ENCODE data around the gene PRKN.

PRKN gene

DNA sequence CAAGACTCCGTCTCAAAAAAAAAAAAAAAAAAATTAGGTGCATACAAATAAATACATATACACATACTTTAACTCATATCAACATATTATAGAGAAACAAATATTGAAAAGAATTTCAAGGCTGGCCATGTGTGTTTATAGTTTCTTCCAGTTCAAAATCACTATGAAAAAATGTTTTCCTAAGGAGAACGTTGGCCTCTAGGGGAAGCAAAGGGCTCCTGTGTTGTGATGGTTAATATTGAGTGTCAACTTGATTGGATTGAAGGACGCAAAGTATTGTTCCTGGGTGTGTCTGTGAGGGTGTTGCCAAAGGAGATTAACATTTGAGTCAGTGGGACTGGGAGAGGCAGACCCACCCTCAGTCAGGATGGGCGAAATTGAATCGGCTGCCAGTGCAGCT, 1271.7 kb downstream of the PRKN start:
- no peak for DNase-seq

DNA sequence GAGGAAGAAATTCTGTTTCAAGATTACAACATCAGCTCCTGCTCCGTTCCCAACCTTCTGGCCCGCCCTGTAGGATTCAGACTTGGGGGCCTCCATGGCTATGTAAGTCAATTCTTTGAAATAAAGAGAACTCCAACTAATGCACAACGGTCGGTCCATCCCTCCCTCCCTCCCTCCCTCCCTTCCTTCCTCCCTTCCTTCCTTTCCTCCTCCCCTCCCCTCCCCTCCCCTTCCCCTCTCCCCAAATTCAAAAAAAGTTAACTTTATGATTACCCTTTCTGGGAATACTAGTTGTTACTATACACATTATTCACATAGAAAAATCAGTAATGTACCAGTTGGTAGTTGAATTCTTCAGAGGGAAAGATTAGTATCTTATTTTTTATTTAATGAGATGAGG, 1274.0 kb downstream of the PRKN start:
- no peak for DNase-seq

DNA sequence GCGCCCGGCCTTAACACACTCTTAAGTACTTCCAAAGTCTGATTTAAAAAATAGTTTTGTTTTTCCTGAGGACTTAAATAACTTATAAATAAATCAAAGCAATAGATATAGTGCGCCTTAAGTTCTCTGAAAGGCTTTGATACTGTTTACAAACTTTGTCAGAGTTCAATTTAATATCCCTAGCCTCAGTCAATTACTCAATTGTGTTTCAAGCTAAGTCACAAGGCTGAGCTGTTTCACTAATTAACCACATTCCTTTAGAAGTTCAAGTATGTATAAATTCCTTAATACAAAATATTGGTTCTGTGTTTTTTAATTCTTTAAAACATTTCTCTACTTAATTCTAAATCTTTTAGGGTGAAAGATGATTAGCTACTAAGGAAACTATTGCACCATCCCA, 1275.3 kb downstream of the PRKN start:
- DNase-seq: no peak

DNA sequence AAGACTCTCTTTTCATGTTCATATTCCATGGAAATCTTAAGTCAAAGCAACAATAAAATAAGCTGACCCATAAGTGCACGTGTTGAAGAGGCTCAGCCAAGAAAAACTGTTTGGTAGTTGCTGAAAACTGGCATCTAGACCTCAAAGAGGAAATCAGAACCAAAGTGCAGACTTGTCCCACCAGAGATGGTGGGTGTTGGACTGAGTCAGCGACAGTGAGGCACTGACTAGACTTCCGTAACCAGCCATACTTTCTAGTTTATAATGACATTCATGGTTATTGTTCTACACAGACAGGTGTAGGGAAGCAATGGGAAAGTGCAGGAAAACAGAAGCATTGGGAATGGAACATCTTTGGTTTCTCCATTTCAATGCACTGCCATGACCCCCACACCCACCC, 1278.0 kb downstream of the PRKN start:
- no peak for DNase-seq

DNA sequence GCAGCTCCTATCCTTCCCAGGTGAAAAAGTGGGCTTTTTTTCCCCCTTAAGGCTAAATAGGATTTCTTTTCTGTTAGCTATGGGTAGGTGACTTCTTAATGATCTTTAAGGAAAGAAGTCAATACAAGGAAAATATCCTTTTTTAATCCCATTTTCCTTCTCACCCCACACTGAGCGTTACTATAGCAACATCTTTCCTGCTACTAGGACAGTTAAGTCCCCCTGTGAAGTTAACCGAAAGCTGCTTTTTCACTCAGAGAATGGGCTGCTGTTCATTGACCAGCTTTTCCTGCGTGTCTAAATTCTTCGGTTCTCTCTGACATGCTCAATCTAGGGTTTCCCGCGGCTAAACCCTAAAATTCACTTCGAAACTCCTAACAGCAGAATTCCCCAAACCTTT, 1280.6 kb downstream of the PRKN start:
- no peak for DNase-seq

DNA sequence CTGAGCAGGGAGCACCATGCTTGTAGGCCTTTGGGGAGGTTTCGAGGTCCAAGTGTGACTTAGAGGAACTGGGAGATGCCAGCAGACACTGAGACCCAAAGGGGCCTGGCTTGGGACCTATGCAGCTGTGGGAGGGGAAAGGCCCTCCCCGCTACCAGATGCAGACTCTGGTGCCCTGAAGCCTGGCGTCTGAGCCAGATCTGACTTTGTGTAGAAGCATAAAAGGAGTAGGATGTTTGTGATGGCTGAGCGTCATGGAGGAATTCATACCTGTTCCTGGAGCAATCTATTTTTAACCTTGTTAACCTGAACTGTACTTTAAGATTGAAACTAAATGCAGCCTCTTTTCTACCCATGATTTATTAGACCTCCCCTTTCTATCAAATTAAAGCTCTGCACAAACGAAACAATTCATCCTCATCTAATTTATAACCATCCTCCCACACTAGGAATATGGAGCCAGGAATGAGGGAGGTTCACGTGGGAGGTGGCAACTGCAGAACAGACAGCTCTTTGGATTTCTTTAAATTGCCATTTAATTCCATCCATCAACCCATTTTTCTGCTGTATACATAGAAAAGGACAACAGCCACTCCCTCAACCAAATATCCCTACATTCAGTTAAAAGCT, 1281.2 kb downstream of the PRKN start:
- no peak for DNase-seq

DNA sequence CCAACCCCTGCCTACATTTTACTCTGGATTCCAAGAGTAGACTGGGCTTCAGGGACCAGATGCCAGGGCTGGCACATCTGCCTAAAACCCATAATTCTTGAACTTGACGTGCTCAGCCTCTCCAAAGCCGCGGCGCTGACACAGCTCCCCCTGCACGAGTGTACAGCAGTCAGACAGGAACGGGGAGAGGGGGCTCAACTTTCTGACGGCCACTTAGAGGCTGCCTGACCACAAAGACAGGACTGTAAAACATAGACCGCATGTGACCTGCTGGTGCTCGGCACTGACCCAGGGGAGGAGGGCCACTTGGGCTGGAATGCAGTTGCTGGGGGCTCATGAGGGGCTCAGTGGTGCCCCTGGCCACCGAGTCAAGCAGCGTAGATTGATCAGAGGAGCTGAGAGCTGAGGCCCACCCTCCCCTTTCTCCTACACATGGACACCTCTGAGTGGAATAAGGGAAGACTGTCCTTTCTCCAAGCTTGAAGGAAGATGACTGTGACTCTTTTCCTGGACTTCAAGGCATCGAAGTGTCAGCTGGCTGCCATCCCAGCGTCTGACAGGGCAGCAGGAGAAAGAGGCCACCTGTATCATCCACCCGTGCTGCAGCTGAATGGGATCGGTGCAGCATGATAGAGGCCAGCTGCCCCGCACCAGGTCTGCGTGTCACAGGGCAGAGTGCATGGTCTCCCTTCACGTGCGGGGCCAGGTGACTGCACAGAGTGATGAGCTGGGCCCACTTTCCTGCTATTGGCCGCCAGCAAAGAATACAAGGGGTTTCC, 1282.4 kb downstream of the PRKN start:
- DNase-seq: no peak

DNA sequence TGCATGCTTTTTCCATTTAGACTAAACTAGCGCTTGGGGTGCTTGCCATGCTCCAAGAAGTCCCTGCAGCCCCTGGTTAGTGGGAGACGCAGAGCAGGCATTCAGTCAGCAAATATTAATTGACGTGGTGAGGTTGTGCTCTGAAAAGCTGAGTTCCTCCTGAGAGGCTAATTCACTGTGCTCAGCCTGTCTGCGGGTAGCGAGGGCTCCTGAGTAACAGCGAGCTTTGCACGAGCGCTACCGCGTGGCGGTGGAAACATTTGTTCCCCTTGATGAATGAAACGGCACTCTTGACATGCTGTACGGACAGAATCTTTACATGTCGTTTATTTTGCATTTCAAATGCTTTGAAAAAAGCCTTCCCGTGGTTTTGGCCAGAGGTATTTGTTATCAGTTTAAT, 1283.1 kb downstream of the PRKN start:
- peak; percentile 74 for DNase-seq

DNA sequence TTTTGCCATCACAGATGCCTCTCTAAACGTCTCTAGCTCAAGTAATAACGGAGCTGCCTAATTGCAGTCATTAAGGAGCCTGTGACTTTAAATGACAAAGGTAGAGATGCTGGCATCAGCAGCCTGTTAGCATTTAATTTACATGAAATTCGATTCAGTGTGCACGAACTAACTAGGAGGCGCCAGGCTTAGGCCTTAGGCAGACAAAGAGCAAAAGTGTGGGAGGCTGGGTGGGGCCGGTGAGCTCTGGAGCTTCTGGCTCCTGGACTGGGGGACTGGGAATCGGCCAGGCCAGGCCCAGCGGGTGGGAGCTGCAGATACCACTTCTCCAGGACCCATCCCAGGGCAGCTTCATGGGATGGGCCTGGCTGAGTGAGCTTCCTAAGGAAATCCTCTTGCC, 1283.7 kb downstream of the PRKN start:
- peak; percentile 96 for DNase-seq

DNA sequence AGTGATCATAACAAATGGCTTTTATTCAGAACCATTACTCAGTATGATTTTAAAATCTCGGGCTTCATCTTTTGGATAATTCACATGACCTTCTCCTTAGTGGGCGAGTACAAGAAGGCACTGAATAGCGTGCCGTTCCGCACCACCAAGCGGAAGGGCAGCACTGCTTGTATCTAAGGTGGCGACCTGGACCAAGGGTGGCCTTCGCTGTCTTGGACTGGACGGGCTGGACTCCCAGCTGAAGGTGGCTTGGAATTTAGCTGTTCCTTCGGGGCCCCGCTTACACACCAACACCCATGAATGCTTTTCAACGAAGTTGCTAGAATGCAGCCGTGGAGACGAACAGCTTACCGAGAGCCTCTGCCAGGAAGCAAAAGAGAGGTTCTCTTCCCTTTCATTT, 1285.1 kb downstream of the PRKN start:
- DNase-seq: no peak

DNA sequence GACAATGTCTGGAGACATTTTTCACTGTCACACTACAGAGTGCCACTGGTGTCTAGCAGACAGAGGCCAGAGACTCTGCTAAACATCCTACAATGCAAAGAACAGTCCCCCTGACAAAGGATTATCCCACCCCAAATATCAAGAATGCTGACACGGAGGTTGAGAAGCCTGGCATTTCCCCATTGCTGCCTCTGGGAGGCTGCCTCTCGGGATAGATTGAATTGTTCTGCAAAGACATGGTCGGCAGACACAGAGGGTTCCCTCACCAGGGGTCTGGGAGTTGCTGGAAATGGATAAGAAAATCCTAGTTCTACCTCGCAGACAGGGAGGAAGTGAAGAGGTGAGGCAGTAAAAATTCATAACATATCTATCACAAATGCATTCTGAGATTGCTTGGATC, 1287.3 kb downstream of the PRKN start:
- no peak for DNase-seq

DNA sequence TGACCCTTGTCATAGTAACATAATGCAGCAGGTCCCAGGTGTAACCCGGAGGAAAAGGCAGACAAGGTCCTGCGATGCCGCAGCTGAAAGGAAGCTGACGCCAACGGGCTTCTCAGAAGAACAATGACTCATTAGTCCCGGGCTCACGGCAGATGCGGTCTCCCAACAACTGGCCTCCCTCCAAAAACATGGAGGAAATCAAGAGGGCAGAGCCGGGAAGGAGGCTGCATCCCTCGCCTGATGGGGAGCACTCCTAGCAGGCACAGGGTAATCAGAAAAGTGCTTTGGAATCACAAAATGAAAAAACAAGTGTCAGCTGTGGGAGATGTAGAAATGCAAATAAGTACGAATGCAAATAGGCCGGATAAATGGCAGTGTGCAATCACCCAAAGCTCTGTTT, 1288.5 kb downstream of the PRKN start:
- DNase-seq: peak; percentile 79

DNA sequence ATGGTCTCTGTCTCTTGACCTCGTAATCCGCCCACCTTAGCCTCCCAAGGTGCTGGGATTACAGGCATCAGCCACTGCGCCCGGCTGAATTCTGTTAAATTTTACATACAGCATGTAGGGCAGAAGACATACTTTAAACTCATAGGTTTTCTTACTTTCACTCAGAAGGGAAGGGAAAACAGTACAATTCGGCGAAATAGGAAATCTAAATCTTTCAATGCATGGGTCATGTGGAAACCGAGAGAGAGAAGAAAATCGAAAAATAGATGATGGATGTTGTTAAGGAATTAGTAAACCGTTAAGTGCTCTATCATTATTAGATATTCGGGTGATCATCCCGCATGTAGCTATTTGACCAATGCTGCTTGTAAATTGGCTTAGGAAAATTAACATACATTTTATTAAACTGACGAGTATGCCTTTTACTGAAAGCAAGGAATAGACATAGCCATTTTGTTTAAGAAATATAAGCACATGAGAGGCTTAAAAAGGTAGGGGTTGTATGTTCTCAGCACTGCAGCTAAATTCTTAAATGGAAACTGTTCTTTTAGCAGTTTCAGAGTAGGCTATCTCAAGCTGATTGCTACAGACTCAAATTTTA, 1289.0 kb downstream of the PRKN start:
- no peak for DNase-seq

DNA sequence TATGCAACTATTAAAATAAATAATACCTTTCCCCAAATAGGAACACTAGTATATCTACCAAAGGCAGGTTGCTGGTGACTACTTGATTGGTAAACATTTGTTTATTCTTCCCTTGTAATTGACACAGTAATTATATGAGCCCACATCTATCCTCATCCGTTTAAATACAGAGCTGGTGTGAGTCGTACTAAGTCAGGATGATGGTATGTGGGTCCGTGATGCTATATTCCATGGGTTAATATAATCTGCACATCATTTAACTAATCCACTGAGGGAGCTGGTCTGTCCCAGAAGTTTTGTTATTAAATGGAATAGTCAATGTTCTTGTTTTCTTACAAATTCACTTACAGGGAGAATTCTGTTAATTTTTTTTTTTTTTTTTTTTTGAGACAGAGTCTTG, 1289.7 kb downstream of the PRKN start:
- no peak for DNase-seq

DNA sequence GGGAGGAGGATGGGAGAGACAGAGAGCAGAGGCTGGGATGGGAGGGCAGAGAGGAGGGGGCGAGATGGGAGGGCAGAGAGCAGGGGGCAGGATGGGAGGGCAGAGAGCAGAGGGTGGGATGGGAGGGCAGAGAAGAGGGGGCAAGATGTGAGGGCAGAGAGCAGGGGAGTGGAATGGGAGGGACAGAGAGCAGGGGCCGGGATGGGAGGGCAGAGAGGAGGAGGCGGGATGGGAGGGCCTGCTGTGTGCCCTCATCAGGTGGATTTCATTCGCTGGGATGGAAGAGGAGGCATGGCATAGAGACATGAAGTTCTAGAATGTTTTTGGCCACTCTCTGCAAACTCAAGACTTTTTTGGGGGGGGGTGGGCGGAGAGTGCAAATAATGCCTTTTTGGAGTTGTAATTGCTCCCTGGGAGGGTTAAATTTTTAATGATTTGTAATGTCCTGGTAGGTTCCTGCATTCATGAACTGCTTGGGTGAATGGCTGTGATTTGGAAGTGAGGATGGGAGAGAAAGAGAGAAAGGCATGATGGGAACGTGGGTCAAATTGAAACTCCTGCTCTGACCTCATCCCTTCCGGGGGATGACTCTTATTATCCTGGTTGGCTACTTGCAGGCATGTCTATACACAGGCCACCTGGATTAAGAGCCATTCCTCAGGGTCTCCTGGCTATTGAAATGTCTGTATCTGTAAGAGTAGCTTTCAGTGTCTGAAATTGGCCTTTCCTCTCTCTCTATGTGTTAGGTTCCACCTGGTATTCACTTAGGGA, 1291.3 kb downstream of the PRKN start:
- no peak for DNase-seq

DNA sequence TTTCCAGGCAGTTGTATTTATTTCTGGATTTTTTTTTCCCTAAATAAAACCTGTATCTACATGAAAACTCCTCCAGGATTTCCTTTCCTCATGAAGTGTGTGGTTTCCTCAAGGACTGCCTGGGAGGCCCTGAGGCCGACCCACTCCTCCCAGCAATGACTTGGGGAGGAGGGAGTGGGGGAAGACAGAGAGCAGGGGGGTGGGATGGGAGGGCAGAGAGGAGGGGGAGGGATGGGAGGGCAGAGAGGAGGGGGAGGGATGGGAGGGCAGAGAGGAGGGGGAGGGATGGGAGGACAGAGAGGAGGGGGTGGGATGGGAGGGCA, 1291.9 kb downstream of the PRKN start:
- DNase-seq: no peak

DNA sequence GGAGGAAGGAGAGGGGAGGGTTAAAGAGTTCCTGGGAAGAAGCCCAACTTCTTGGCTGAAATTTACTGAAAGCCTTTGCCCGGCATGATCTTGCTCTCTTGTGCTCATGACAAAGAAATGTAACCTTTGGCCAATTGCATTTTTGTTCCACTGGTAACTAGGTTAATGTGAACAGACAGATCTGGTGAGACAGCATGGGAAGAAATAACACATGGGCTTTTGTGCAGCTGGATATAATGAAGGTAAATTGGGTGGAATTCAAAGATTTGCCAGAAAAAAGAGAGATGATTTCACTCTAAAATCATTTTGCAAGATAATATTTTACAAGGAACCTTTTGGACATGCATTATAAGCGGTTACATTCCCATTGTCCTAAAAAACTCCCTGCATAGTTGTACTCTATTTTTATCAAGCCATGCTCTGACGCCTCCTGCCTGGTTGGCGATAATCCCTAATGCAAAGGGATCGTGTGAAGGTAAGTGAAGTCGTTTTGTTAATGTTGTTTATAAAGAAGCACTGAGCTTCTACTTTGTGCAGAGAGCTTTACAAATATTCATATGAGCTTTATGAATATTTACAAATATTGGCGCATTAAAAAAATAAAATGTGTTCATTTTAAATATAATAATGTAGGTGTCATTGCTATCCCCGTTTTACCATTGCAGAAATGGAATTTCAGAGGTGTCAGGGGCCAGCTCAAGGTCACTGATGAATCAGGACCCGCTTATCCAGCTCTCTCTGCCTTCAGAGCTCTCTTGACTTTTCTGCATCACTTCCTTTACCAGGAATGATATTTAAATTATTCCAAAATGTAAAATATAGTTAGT, 1292.4 kb downstream of the PRKN start:
- DNase-seq: no peak

DNA sequence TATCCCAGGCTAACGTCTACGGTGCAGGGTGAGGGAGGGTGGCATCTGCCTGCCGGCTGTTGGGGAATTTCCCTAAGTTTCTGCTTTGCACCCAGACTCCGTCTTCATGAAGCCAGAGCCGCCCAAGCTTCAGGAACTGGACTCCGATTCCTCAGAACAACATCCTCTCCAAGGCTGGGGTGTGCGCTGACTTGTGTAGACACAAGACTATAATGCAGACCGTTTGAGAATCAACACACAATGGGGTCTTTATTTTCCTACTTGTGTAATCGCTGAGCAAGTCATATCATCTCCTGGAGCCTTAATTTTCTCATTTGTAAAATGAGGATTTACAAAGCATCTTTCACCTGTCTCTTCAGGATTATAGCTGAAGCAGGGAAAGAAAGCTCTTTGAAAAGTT, 1293.2 kb downstream of the PRKN start:
- no peak for DNase-seq

DNA sequence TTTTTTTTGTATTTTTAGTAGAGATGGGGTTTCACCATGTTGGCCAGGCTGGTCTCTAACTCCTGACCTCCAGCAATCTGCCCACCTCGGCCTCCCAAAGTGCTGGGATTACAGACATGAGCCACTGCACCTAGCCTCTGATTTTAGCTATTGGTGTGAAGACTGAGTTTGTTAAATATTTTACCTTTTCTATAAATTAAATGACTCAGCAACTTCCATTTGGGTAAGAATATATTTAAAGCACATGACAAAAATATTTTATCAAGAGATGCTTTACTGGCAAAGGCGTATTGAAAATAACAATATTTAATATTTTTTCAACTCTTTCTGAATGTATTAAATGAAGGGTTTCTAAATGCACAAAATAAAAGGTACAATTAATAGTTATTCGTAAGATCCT, 1295.0 kb downstream of the PRKN start:
- no peak for DNase-seq

DNA sequence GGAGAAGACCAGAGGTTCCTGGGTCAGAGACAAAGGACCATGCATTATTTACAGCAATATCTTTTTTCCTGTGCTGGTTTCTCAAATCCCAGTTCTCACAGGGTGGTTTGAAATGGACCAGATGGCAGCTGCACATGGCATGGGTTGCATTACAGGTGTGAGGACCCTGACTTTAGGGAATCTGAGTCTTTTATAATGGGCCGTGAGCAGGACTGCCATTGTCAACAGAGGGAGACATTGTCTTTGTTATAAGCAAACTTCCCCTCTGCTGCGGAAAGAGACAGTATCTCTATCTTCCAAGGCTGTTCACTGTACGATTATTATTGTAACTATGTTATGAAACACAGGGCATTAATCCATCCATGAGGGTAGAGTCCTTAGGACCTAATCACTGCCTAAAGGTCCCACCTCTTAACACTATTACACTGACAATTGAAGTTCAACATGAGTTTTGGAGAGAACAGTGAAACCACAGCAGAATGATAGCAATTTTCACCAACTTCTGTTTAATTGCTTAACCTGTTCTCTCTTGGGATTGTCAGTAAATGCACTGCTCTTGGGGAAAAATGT, 1297.6 kb downstream of the PRKN start:
- DNase-seq: no peak

DNA sequence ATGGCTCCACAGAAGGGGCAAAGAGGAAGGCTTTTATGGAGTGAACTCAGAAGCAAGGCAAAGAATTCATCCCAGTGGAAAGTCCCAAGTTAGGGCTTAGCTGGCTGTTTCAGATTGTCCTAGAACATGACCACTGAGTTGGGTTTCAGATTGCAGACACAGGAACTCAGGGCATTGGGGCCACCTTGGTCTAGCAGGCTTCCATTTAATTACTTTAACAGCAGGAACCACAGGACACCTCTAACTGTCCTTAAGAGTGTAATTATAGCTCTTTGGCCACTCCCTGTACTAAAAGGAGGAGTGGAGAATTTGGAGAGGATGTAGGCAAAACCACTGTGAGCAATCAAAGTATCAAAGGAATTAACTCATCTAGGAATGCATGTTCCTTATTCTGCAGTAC, 1303.1 kb downstream of the PRKN start:
- no peak for DNase-seq
